ENCODE results near the gene PSMD3.

GRCh38 chr17:40024901-40025300, 44.3 kb downstream of the PSMD3 start:
- TF ChIP-seq CTCF (conservative IDR thresholded peaks at IDR 0.05 in 1 of 2, IDR thresholded peaks at IDR 0.05 in 1 of 2; ENCODE audit: extremely low read depth in 1 of 2, insufficient read depth in 1 of 2, low read depth in 1 of 2, low read length in 2 of 2) (no peak), EZH2 (IDR thresholded peaks at IDR 0.05; ENCODE audit: borderline replicate concordance, low read length) (no peak)

Measured in mammary epithelial cell (primary cell).